Upper lobe of left lung (tissue), 4 donors: ENCODE results near the gene PIKFYVE.

Source experiments
- CTCF ChIP-seq, 6 experiments: fragments of 450-650 bp in 4 of 6; fragments of 200-600 bp in 2 of 6; sonication (generic) in 2 of 6; IDR thresholded peaks; one replicate each; pipeline ENCODE4 v1.5.1; 2016 to 2019; ENCODE audit warnings: antibody characterized with exemption in 6 of 6
- EP300 ChIP-seq, 4 donors: sonication (generic); formaldehyde crosslinking; IDR thresholded peaks; one replicate each; pipeline ENCODE4 v1.5.1; 2017; ENCODE audit warnings: antibody characterized with exemption in 4 of 4, control low read depth in 2 of 4
- POLR2AphosphoS5 ChIP-seq, 2 donors: sonication (generic); formaldehyde crosslinking; IDR thresholded peaks; one replicate each; pipeline ENCODE4 v1.5.1; 2017; ENCODE audit warnings: antibody characterized with exemption in 2 of 2

GRCh38 chr2:208407667-208408066 is 141.6 kb downstream of the PIKFYVE start:
- TF ChIP-seq CTCF (IDR thresholded peaks at IDR 0.05) (no peak), POLR2AphosphoS5 (IDR thresholded peaks at IDR 0.05) (no peak), EP300 (IDR thresholded peaks at IDR 0.05) (no peak)
